Naive B cell (primary cell): Measurements from ENCODE around the gene RRP7A. TPM values are rescaled to one million over a fixed set of nuclear protein-coding genes. Genes with fewer than 3 reads are reported as not detected.
A peak's percentile ranks its signal among the peaks of the same experiment; 100 is the strongest.
"Not testable (repeated sequence)": the region's sequence is repeated elsewhere in the genome, so short reads cannot be mapped to it uniquely, and the experiment has no call there.

Experiments used
- ATAC-seq, 2 donors: fragments of 150-1000 bp; cut with Tn5 transposase; 2 replicates each; pipeline ENCODE4 v1.10.0; 2021; ENCODE audit warnings: low read depth in 2 of 2, mild to moderate bottlenecking in 2 of 2, moderate library complexity in 2 of 2
- DNase-seq: peaks from one replicate; pipeline ENCODE4 v3.0.0; 2022
- H3K27ac Mint-ChIP-seq, 6 donors: one replicate each; pipeline ENCODE4 v1.8.0; 2020 to 2022; ENCODE audit warnings: mild to moderate bottlenecking in 6 of 6, mixed read lengths in 6 of 6, moderate library complexity in 5 of 6, inconsistent platforms in 2 of 6
- H3K27me3 Mint-ChIP-seq, 3 donors: one replicate each; pipeline ENCODE4 v1.8.0; 2021 to 2022; ENCODE audit warnings: mixed read lengths in 3 of 3, mild to moderate bottlenecking in 1 of 3
- H3K36me3 Mint-ChIP-seq, 2 donors: one replicate each; pipeline ENCODE4 v1.8.0; 2020 to 2022; ENCODE audit warnings: mixed read lengths in 2 of 2, inconsistent platforms in 1 of 2, mild to moderate bottlenecking in 1 of 2
- H3K4me1 Mint-ChIP-seq, 3 donors: one replicate each; pipeline ENCODE4 v1.8.0; 2020 to 2022; ENCODE audit warnings: mixed read lengths in 3 of 3, inconsistent platforms in 1 of 3, mild to moderate bottlenecking in 1 of 3, moderate library complexity in 1 of 3
- H3K4me3 Mint-ChIP-seq, 8 donors: one replicate each; pipeline ENCODE4 v1.8.0; 2020 to 2022; ENCODE audit warnings: mild to moderate bottlenecking in 8 of 8, mixed read lengths in 8 of 8, moderate library complexity in 8 of 8, inconsistent platforms in 2 of 8
- H3K9me3 Mint-ChIP-seq, 7 donors: one replicate each; pipeline ENCODE4 v1.8.0; 2020 to 2022; ENCODE audit warnings: mixed read lengths in 7 of 7, mild to moderate bottlenecking in 5 of 7, inconsistent platforms in 2 of 7, moderate library complexity in 1 of 7
- polyA plus RNA-seq, 6 donors: library from polyadenylated mRNA; unstranded; fragments of 300-500 nt; fragmentation: Illumina TruSeq; gene quantifications; one replicate each; pipeline ENCODE4 v1.2.3, GENCODE V29; 2021; ENCODE audit warnings: low read depth in 6 of 6

Gene RRP7A
- polyA plus RNA-seq, 6 donors from 2014 or later: 32.1 to 95.4 (median 71.6) TPM

DNA sequence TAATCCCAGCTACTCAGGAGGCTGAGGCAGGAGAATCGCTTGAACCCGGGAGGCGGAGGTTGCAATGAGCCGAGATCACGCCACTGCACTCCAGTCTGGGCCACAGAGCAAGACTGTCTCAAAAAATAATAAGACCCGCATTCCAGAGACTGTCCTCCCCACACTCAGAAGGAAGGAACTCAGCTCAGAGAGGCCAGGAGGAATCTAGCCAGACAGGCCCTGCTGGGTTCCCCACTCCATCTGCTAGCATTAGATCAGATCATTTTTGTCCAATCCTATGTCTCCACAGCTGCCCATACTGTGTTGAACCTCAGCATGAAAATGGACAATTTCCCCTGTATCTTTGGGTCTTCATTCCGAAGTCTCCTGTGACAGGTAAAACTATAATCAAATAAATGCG, 9.8 kb upstream of the RRP7A start:
- peak overlapping the region in 1 of 8 donors; percentile 19 for H3K4me3 Mint-ChIP-seq
- H3K4me1 Mint-ChIP-seq: peaks cover 13 to 28% (median 20%) of the 10 kb centered on the region in 3 donors
- not testable (repeated sequence) for H3K27me3 Mint-ChIP-seq, H3K36me3 Mint-ChIP-seq, DNase-seq, ATAC-seq, H3K9me3 Mint-ChIP-seq
- peak overlapping the region in 2 of 6 donors; percentile 39 to 70 for H3K27ac Mint-ChIP-seq

DNA sequence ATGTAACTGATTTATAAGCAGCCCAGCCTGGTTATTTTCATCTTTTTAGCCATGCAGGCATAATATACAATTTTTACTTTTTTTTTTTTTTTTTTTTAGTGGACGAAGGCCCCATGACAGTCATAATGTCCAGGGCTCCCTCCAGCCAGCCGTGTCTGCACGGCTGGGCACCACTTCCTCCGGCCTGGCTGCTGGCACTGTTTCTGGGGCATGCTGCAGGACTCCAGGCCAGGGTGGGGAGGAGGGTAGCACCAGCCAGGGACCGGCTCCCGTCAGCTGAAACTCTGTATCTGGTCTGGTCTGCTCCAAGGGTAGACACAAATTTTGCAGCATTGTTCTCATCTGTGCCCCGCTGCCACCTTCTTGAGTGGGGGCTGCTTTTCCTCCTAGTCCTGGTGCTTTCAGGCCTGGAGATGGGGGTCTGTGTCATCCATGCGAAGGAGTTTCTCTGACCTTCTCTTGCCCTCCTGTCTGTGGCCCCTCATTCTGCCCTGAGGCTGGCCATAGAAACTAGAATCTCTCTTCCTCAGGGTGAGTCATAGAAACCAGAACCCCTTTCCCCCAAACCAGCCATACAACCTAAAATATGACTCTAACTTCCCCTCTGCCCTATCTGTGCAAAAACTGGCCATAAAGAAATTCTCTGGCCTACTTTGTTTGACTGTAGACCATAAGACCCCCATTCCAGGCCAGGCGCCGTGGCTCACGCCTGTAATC, 9.2 kb upstream of the RRP7A start:
- Mint-ChIP-seq H3K27me3 (no peaks in the 10 kb centered on the region), H3K9me3 (no peaks in the 10 kb centered on the region), H3K4me3 (no peak overlapping the region), H3K27ac (peak overlapping the region in 2 of 6 donors; percentile 29 to 39), H3K36me3 (no peaks in the 10 kb centered on the region), H3K4me1 (peaks cover 8 to 22% (median 13%) of the 10 kb centered on the region in 3 donors)
- DNase-seq: no peak
- no peak for ATAC-seq

DNA sequence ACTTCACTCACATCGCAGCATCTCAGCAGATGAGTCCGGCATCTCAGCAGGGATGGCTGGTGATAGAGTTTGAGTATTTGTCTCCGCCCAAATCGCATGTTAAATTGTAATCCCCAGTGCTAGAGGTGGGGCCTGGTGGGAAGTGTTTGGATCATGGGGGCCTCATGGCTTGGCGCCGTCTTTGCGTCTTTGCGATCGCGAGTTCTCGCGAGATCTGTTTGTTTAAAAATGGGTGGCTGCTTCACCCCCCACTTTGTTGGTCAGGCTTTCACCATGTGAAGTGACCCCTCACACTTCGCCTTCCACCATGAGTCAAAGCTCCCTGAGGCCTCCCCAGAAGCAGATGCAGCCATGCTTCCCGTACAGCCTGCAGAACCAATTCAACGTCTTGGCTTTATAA, 3.0 kb upstream of the RRP7A start:
- Mint-ChIP-seq H3K27ac (no peak overlapping the region), H3K9me3 (no peaks in the 10 kb centered on the region), H3K4me3 (peak overlapping the region in 3 of 8 donors; percentile 5 to 47 (median 47)), H3K27me3 (no peaks in the 10 kb centered on the region), H3K4me1 (peaks cover 11 to 17% (median 16%) of the 10 kb centered on the region in 3 donors), H3K36me3 (no peaks in the 10 kb centered on the region)
- no peak for ATAC-seq
- no peak for DNase-seq

DNA sequence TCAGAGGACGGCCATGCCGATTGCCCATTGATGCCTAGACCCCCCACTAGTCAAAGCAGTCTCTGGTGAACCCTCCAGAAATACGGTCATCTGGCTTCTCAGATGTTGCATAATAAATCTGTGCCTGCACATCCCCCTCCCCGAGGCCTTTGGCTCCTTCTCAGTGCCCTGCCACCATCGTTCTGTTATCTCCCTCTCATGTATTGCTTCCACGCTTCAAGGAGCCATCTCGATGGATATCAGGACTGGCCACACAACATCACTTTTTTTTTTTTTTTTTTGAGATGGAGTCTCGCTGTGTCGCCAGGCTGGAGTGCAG, 1.6 kb upstream of the RRP7A start:
- peak overlapping the region in 7 of 8 donors; percentile 63 to 99 (median 95) for H3K4me3 Mint-ChIP-seq
- H3K9me3 Mint-ChIP-seq: no peaks in the 10 kb centered on the region
- ATAC-seq (no peak), DNase-seq (no peak)
- H3K36me3 Mint-ChIP-seq: no peaks in the 10 kb centered on the region
- H3K27me3 Mint-ChIP-seq: no peaks in the 10 kb centered on the region
- peak overlapping the region in 3 of 6 donors; percentile 51 to 96 (median 64) for H3K27ac Mint-ChIP-seq
- peaks cover 11 to 17% (median 16%) of the 10 kb centered on the region in 3 donors for H3K4me1 Mint-ChIP-seq

DNA sequence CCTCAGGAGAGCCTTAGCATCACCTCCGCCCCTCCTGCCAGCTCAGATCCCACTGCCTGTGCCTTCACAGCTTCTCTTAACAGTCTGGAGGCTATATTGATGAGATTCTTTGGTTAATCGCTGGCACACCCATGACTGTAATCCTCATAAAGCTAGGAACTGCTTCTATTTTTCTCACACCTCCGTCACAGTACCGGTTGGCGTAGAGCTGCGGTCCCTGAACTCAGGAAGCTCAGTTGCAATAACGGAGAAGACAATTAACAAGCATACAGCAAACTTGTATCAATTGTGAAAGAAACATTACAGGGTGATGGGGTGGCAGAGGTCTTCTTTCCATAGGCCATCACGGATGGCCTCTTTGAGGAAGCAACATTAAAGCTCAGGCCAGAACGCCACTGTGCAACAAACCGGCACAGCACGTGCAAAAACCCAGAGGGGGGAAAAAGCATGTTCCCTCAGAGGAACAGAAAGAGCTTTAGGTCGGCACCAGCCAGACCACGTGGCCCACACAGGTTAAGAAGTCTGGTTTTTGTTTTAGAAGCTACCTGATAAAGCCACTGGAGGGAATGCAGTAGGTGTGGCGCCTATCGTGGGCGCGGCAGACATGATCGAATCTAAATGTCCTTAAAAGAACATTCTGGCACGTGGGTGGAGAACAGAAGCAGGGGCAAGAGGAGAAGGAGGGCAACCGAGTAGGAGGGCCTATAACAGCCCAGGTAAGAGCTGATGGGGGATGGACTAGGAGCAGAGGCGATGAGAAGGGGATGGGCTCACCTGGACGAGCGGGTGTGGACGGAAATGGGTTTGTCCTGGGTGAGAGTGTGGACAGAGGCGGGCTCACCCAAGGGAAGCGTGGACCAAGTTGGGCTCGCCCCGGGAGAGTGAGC, 715 bp downstream of the RRP7A start:
- DNase-seq: not testable (repeated sequence)

DNA sequence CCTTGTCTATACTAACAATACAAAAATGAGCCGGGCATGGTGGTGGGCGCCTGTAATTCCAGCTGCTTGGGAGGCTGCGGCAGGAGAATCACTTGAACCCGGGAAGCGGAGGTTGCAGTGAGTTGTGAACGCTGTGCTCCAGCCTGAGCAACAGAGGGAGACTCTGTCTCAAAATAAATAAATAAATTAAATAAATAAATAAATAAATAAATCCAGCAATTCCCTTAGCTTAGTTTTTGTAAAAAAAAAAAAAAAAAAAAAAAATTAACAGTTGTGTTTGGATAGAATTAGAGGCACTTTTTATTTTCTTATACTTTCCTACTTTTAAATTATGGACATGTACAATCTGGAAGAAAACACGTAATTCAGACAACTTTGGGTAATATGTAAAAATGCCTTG, 2.5 kb downstream of the RRP7A start:
- H3K27ac Mint-ChIP-seq, ATAC-seq, DNase-seq, H3K27me3 Mint-ChIP-seq, H3K36me3 Mint-ChIP-seq, H3K9me3 Mint-ChIP-seq: not testable (repeated sequence)
- peaks cover 11 to 17% (median 16%) of the 10 kb centered on the region in 3 donors for H3K4me1 Mint-ChIP-seq
- peak overlapping the region in 4 of 8 donors; percentile 24 to 73 (median 37) for H3K4me3 Mint-ChIP-seq

More for the DNA sequence above, 715 bp downstream of the RRP7A start:
- not testable (repeated sequence) for H3K27me3 Mint-ChIP-seq, H3K9me3 Mint-ChIP-seq, H3K36me3 Mint-ChIP-seq
- Mint-ChIP-seq H3K4me1 (peaks cover 11 to 17% (median 16%) of the 10 kb centered on the region in 3 donors), H3K27ac (peak overlapping the region; percentile 91 to 98 (median 96)), H3K4me3 (peak overlapping the region; percentile 94 to 99 (median 96))
- peak; percentile 55 for ATAC-seq

DNA sequence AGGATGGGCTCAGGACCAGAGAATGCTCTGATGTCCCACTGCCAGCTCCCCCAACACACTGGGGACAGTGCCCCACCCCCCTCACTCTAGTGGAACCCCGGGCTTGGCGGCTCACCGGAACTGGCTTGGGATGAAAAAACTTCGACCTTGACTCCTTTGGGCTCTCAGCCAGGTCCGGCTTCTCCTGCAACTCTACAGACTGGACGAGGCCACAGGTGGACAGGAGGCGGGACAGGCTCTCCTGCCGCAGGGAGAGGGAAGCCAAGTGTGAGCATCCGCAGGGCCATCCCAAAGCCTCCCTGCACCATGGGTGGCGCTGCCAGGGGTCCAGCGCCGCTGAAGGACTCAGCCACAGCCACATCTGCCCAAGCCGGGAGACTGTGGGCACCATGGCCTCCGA, 3.7 kb downstream of the RRP7A start:
- no peaks in the 10 kb centered on the region for H3K36me3 Mint-ChIP-seq
- H3K27me3 Mint-ChIP-seq: no peaks in the 10 kb centered on the region
- H3K4me1 Mint-ChIP-seq: peaks cover 13 to 22% (median 13%) of the 10 kb centered on the region in 3 donors
- no peak overlapping the region for H3K4me3 Mint-ChIP-seq
- H3K9me3 Mint-ChIP-seq: no peaks in the 10 kb centered on the region
- H3K27ac Mint-ChIP-seq: no peak overlapping the region
- DNase-seq (no peak), ATAC-seq (no peak)

DNA sequence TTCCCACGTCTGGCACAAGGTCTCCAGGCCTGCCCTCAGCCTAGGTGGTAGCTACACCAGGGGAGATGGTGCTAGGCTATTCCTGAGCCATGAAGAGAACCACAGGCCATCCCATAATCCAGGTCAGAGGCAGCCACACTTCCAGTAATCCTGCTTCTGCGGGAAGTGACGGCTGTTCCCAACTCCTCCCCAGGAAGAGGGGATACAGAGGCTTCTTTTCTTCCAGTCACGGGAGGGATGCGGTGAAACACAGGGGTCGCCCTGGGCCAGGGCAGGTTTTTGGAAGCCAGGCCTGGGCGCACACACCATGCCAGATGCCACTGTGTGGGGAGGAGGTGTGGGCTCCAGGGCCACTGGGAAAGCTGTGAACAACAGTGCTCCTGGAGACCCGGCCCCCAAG, 4.3 kb downstream of the RRP7A start:
- ATAC-seq, H3K27me3 Mint-ChIP-seq, H3K9me3 Mint-ChIP-seq: not testable (repeated sequence)

DNA sequence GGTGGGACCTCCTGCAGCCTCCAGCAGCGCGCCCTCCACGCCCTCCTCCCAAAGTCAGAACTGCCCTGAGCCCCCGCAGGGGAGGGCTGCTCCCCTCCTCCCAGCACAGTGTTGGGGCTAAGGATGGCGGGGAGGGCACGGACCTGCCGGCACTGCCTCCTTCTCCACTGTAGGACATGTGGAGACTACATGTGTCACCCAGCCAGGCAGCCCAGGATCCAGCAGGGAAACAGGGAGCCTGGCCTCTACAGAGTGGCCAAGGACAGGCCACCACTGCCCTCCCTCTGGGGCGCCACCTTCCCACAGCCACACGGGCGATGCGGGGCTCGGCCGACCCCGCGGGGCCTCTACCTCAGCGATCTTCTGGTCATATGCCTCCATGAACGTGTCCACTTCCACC, 5.3 kb downstream of the RRP7A start:
- DNase-seq, H3K4me3 Mint-ChIP-seq, H3K27ac Mint-ChIP-seq, H3K27me3 Mint-ChIP-seq, ATAC-seq, H3K9me3 Mint-ChIP-seq, H3K36me3 Mint-ChIP-seq: not testable (repeated sequence)
- peaks cover 7 to 13% (median 7%) of the 10 kb centered on the region in 3 donors for H3K4me1 Mint-ChIP-seq

More for the DNA sequence above, 4.3 kb downstream of the RRP7A start:
- peak overlapping the region in 1 of 6 donors; percentile 71 for H3K27ac Mint-ChIP-seq
- peaks cover 12 to 21% (median 12%) of the 10 kb centered on the region in 3 donors for H3K4me1 Mint-ChIP-seq
- H3K36me3 Mint-ChIP-seq, DNase-seq: not testable (repeated sequence)
- H3K4me3 Mint-ChIP-seq: peak overlapping the region in 1 of 8 donors; percentile 15

DNA sequence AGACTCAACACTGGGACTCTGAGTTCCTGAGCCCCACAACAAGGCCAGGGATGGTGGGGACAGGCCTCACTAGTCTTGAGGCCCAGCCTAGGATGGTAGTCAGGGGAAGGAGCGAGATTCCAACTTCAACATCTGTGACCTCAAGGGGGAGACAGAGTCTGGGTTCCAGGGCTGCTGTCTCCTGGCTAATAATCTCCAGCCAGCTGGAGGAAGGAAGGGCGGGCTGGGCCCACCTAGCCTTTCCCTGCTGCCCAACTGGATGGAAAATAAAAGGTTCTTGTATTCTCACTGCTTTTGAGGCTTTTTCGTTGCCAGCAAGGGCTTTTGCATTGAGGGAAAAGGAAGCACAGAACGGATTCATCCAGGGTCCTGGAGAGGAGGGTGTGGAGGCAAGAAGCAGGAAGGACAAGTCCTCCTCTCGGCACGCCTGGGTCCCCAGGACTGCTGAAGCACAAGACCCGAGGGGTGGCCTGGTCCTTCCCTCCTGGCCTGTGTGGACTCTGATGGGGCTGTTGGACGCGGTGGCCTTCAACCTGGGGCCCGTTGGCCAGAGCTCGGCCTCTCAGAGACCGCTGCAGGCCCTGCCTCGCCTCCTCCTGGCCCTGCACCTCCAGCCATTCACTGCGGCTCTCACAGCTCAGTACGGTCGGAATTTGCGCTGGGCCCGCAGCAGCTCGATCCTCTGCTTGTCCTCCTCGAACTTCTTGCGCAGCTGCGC, 7.2 kb downstream of the RRP7A start:
- not testable (repeated sequence) for H3K4me1 Mint-ChIP-seq, H3K27me3 Mint-ChIP-seq, DNase-seq, H3K9me3 Mint-ChIP-seq, H3K36me3 Mint-ChIP-seq, H3K4me3 Mint-ChIP-seq
- H3K27ac Mint-ChIP-seq: peak overlapping the region in 2 of 6 donors; percentile 24 to 82
- peak in 1 of 2 donors; percentile 37 for ATAC-seq

DNA sequence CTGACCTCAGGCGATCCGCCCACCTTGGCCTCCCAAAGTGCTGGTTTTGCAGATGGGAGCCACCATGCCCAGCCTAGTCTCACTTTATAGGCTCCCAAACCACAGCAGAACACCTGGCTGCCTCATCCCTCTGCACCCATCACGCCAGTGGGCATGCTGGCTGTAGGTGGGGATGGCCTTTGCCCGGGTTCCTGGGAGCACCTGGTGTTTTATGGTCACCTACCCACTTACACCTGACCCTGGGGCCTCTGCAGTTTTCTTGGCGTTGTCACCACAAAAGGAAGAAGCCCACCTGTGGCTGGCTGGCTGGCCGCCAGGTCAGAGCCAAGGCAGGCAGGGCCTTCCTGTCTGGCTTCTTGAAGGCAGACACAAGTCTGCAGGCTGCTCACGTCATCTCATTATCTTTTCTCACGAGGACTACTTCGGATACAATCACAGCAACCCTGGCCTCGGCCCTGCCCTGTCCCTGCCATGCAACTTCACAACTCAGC, 8.2 kb downstream of the RRP7A start:
- Mint-ChIP-seq H3K4me1 (peaks cover 3 to 5% (median 5%) of the 10 kb centered on the region in 3 donors), H3K36me3 (no peaks in the 10 kb centered on the region), H3K4me3 (no peak overlapping the region), H3K9me3 (no peaks in the 10 kb centered on the region), H3K27me3 (no peaks in the 10 kb centered on the region), H3K27ac (peak overlapping the region in 2 of 6 donors; percentile 16 to 56)
- ATAC-seq (no peak), DNase-seq (no peak)

DNA sequence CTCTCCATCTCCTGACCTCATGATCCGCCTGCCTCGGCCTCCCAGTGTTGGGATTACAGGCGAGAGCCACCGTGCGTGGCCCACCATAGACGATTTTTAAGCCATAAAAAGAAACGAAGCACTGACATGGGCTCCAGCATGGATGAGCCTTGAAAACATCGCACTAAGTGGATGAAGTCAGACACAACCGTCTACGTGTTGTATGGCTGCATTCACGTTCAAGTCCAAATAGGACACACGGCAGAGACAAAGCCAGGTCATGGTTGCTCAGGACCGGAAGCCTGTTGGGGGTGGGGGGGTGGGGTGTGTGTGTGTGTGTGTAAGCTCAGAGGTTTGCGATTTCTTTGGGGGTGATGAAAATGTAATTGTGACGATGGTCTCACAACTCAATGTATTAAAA, 10.0 kb downstream of the RRP7A start:
- DNase-seq: no peak
- H3K4me3 Mint-ChIP-seq: peak overlapping the region in 1 of 8 donors; percentile 22
- H3K4me1 Mint-ChIP-seq: peaks cover 3 to 5% (median 5%) of the 10 kb centered on the region in 3 donors
- H3K27me3 Mint-ChIP-seq: no peaks in the 10 kb centered on the region
- no peaks in the 10 kb centered on the region for H3K36me3 Mint-ChIP-seq
- no peak for ATAC-seq
- peak overlapping the region in 3 of 6 donors; percentile 24 to 57 (median 43) for H3K27ac Mint-ChIP-seq
- no peaks in the 10 kb centered on the region for H3K9me3 Mint-ChIP-seq

DNA sequence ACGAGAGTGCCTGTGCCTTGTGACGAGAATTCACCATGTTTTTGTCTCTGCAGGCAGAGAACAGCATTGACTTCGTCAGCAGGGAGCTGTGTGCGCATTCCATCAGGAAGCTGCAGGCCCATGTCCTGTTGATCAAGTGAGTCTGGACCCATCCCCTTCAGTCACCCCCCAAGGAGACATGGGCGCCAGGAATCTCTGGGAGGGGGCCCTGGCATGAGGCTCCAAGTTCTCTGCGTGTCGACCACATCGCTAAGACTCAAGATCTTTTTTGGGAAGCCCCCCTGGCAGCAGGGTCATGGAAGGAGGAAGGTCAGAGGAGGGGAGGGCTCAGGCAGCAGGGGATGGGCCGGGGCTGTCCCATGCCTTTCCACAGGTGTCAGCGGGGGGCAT, 10.6 kb downstream of the RRP7A start:
- not testable (repeated sequence) for H3K27me3 Mint-ChIP-seq, H3K36me3 Mint-ChIP-seq, H3K4me3 Mint-ChIP-seq, H3K4me1 Mint-ChIP-seq, H3K9me3 Mint-ChIP-seq, DNase-seq, ATAC-seq
- H3K27ac Mint-ChIP-seq: peak overlapping the region in 1 of 6 donors; percentile 43
